SK-N-MC (cell line): ENCODE results near the gene KCNB1.

Experiments used
- EZH2 ChIP-seq: fragments of 200-600 bp; sonication (generic); IDR thresholded peaks from one replicate; pipeline ENCODE4 v1.6.1; 2017; ENCODE audit warnings: antibody characterized with exemption
- POLR2AphosphoS5 ChIP-seq: IDR thresholded peaks from 2 replicates; pipeline ENCODE4 v1.6.1; 2012; ENCODE audit warnings: mild to moderate bottlenecking, low read depth, low read length, borderline replicate concordance

- TF ChIP-seq POLR2AphosphoS5 (no peak), EZH2 (no peak)
Measured at GRCh38 chr20:49393803-49394202, 88.7 kb downstream of the KCNB1 start.
